Fibroblast of mammary gland (primary cell): ENCODE data around the gene ZNF792.
"Not testable (repeated sequence)": the region's sequence is repeated elsewhere in the genome, so short reads cannot be mapped to it uniquely, and the experiment has no call there.

Source experiments
- DNase-seq: peaks from one replicate; pipeline ENCODE4 v3.0.0-alpha.2; 2010; ENCODE audit warnings: low read depth
- H3K4me3 ChIP-seq: 2 replicates; pipeline ENCODE4 v1.5.1; 2011; ENCODE audit warnings: low read depth, mild to moderate bottlenecking, low read length, moderate library complexity; ENCODE audit not compliant: control insufficient read depth
- CTCF ChIP-seq: conservative IDR thresholded peaks from 2 replicates; pipeline ENCODE4 v1.5.1; 2011; ENCODE audit warnings: low read depth, low read length, inconsistent platforms; ENCODE audit not compliant: control insufficient read depth, insufficient read depth

The ZNF792 gene

DNA sequence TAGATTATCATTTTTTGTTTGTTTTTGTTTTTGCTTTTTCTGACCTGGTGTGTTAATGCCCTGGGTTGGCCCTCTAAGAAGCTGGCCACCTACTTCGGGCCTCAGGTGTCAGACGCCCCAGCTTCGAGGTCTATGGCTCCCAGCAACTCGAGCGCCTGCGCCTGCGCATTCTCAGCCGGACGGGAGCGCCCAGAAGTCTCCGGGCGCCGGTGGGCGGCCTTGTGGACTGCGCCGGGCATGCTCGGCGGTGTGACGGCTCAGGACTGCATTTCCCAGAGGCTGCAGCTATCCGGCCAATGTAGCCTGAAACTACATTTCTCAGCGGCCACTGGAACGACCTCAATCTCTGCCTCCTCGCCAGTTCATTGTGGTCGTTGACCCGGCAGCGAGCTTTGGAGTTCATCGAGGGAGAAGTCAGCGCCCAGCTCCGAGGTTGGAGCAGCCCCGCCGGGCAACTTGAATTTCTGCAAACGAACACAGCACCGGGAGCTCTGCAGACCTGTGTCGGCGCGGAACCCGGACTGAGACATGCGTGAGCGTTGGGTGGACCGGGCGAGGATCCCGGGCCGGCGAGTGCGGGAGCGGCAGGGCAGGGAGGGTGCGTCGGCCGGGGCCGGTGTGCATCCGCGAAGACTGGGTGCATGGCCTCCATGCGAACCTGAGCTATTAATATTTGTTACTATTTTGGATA is 37.2 kb downstream of the ZNF792 start, which contains the start of gene ZNF30:
TSS of gene ZNF30 (plus strand) at position 219 of the 691 bp plus-strand sequence. CDS start 3,045 bp downstream, outside the sequence.
- DNase-seq, result peak; percentile 87
- peak within 1 kb of the TSS; percentile 66 for H3K4me3 ChIP-seq
- TF ChIP-seq CTCF, result no peak

GRCh38 chr19:34926361-34926684 is 37.7 kb downstream of the ZNF792 start:
- no peak overlapping the region for H3K4me3 ChIP-seq
- TF ChIP-seq CTCF, result no peak
- no peak for DNase-seq

DNA sequence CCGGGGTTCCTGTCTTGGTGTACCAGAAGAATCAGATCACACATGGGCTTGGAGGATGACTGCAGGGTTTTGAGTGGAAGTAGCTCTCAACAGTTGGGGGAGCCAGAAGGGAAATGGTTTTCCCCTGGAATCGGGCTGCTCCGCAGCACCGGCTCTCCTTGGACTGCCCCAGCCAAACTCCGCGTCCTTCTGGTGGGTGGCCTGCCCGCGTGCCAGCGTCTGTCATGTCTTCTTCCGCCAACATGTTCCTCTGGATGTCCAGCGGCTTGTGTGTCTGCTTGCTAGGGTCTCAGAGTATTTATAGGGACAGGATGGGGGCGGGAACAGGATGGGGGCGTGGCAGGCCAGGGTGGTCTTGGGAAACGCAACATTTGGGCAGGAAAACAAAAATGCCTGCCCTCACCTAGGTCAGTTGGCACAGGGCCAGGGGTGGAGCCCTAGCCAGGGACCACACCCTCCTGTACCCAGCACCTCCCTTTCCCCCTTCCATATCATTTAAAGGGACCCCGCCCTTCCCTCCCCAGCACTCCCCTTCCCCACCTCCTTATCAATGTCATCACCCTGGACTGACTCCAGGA is 38.7 kb downstream of the ZNF792 start:
- TF ChIP-seq CTCF, result no peak
- DNase-seq, result no peak
- no peak overlapping the region for H3K4me3 ChIP-seq

DNA sequence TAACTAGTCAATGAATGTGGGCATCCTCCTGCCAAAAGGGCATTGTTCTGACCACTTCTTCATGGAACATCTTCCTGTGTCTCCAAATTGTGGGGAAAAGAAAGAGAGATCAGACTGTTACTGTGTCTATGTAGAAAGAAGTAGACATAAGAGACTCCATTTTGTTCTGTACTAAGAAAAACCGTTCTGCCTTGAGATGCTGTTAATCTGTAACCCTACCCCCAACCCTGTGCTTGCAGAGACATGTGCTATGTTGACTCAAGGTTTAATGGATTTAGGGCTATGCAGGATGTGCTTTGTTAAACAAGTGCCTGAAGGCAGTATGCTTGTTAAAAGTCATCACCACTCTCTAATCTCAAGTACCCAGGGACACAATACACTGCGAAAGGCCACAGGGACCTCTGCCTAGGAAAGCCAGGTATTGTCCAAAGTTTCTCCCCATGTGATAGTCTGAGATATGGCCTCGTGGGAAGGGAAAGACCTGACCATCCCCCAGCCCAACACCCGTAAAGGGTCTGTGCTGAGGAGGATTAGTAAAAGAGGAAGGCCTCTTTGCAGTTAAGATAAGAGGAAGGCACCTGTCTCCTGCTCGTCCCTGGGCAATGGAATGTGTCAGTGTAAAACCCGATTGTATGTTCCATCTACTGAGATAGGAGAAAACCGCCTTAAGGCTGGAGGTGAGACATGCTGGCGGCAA is 43.8 kb downstream of the ZNF792 start:
- H3K4me3 ChIP-seq, DNase-seq: not testable (repeated sequence)

DNA sequence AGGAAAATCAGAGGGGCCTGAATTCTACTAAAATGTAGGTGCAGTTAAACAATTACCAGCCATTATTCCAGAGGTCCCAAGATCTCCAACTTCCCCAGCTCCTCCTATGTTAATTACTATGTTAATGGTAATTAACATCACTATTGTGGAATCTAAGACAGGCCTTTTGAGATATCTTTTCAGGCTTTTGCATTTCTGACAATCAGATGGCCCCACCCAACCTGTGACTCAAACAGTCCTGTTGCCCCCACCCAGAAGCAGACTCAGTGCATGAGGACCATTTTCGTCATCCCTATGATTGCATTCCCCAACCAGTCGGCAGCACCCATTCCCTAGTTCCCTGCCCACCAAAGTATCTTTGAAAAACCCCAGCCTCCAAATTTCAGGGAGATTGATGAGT is 45.8 kb downstream of the ZNF792 start:
- no peak overlapping the region for H3K4me3 ChIP-seq
- TF ChIP-seq CTCF, result no peak
- no peak for DNase-seq

DNA sequence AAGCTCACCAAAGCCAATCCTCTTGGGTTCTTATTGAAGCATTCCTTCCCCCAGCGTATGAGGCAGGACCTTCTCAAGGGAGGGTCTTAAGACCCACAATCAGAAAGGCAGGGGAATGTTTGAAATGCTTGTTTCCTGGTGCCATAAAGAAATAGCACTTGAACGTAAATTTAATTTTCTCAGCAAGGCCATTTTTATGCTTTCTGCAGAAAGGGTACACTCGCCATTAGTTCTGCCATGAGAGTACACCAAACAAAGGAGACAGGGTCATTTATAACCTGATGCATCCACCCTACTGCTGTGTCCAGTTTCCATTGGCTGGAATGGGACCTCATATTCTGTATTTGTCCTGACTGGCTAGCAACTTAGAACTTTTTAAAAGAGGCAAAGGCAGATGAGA is 46.9 kb downstream of the ZNF792 start:
- DNase-seq, H3K4me3 ChIP-seq: not testable (repeated sequence)

GRCh38 chr19:34910770-34911169 is 53.3 kb downstream of the ZNF792 start:
- no peak for DNase-seq
- H3K4me3 ChIP-seq, result no peak overlapping the region
- TF ChIP-seq CTCF, result no peak
